Panc1 (cell line): Measurements from ENCODE around the gene LRRK1. TPM values are rescaled to one million over a fixed set of nuclear protein-coding genes. Genes with fewer than 3 reads are reported as not detected.

Experiments
- ATAC-seq: fragments of 200-7000 bp; cut with Tn5 transposase; 2 replicates; pipeline ENCODE4 v1.9.1; 2020; ENCODE audit warnings: mild to moderate bottlenecking, moderate library complexity
- BruUV-seq: library from RNA; stranded (reverse); fragments of 400-500 nt; replicated peaks from 2 replicates; lab custom pipeline; 2021; lab: Mats Ljungman, UMichigan
- CTCF ChIA-PET: fragments of 300-600 bp; sonication (Branson Sonifier 250); formaldehyde crosslinking; loops from one replicate; lab custom pipeline; 2022; ENCODE audit warnings: antibody characterized with exemption; lab: Charles Lee
- POLR2A ChIA-PET: fragments of 300-600 bp; sonication (Branson Sonifier 250); formaldehyde crosslinking; loops from one replicate; lab custom pipeline; 2022; ENCODE audit warnings: antibody characterized with exemption; lab: Charles Lee
- DNase-seq: peaks from one replicate; pipeline ENCODE4 v3.0.0-alpha.2; 2010; ENCODE audit warnings: low read depth, low spot score
- H3K27ac ChIP-seq: 2 replicates; pipeline ENCODE4 v1.5.1; 2011; ENCODE audit warnings: mild to moderate bottlenecking, low read length, inconsistent platforms
- H3K27me3 ChIP-seq: fragments of 200-500 bp; sonication (Bioruptor generic); 2 replicates; pipeline ENCODE4 v1.6.0; 2014; ENCODE audit warnings: low read length, inconsistent platforms; ENCODE audit not compliant: control insufficient read depth, insufficient read depth
- H3K36me3 ChIP-seq: fragments of 200-500 bp; sonication (Bioruptor generic); 2 replicates; pipeline ENCODE4 v1.5.1; 2014; ENCODE audit warnings: inconsistent platforms, mild to moderate bottlenecking, low read length, moderate library complexity; ENCODE audit not compliant: control insufficient read depth, insufficient read depth
- H3K4me1 ChIP-seq: 2 replicates; pipeline ENCODE4 v1.5.1; 2011; ENCODE audit warnings: inconsistent platforms, mild to moderate bottlenecking, low read length, moderate library complexity; ENCODE audit not compliant: control insufficient read depth, insufficient read depth
- H3K4me3 ChIP-seq, 2 experiments: 2 replicates each; pipeline ENCODE4 v1.5.1; 2011 to 2012; ENCODE audit warnings: low read depth in 2 of 2, low read length in 2 of 2, mild to moderate bottlenecking in 2 of 2, inconsistent platforms in 1 of 2, moderate library complexity in 1 of 2
- H3K9me3 ChIP-seq: fragments of 200-500 bp; sonication (Bioruptor generic); 2 replicates; pipeline ENCODE4 v1.5.1; 2014; ENCODE audit warnings: low read depth, mild to moderate bottlenecking, inconsistent platforms, low read length, moderate library complexity; ENCODE audit not compliant: control insufficient read depth, insufficient read depth
- POLR2AphosphoS5 ChIP-seq: IDR thresholded peaks from 2 replicates; pipeline ENCODE4 v1.6.1; 2012; ENCODE audit warnings: mild to moderate bottlenecking, low read depth, low read length, moderate library complexity
- SIN3A ChIP-seq: IDR thresholded peaks from 2 replicates; pipeline ENCODE4 v1.6.1; 2012; ENCODE audit warnings: low read depth, mild to moderate bottlenecking, low read length, moderate library complexity, borderline replicate concordance; ENCODE audit not compliant: insufficient read depth
- TCF7L2 ChIP-seq: IDR thresholded peaks from 2 replicates; pipeline ENCODE4 v1.6.1; 2011; ENCODE audit warnings: mild to moderate bottlenecking, low read depth, low read length, inconsistent platforms
- in situ Hi-C: cut with HindIII; loops from 2 replicates; pipeline ENCODE4 v1.10.0; 2016; ENCODE audit warnings: low sequenced_read_pairs, low pct_unique_long_range_greater_than_20kb
- intact Hi-C: fragments of 100-400 bp; cut with micrococcal nuclease; formaldehyde crosslinking; loops from one replicate; pipeline ENCODE4 v1.10.0; 2022; ENCODE audit not compliant: unreplicated experiment
- total RNA-seq: library from RNA; stranded (reverse); gene quantifications from one replicate; pipeline ENCODE4 v1.2.1, GENCODE V29; 2021; ENCODE audit not compliant: unreplicated experiment
- TF ChIP-seq, protein P1 (sequence below): fragments of 450-650 bp; IDR thresholded peaks from 2 replicates; pipeline ENCODE4 v1.5.1; 2017; ENCODE audit warnings: mild to moderate bottlenecking
- TF ChIP-seq, protein P2 (sequence below), 2 experiments: IDR thresholded peaks; 2 replicates each; pipeline ENCODE4 v1.6.1; 2011 to 2012; ENCODE audit warnings: low read depth in 2 of 2, control low read depth in 1 of 2, low read length in 1 of 2, mild to moderate bottlenecking in 1 of 2, moderate library complexity in 1 of 2; ENCODE audit not compliant: insufficient read depth in 1 of 2

Gene LRRK1
- total RNA-seq, 1 experiment from 2014 or later = 88.0 TPM

DNA sequence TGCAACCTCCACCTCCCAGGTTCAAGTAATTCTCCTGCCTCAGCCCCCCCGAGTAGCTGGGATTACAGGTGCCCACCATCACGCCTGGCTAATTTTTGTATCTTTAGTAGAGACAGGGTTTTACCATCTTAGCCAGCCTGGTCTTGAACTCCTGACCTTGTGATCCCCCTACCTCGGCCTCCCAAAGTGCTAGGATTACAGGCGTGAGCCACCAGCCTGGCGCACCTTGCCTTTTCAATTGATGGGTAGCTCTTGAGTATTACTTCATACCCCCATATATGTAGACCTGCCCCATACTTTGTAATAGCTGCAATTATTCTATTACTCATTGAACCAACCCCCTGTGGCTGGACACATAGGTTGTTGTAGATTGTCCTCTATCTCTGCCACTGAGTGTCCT lies 101.3 kb downstream of the LRRK1 start:
- BruUV-seq = no TSS peak
- Histone ChIP-seq H3K9me3 (no peaks in the 10 kb centered on the region), H3K4me3 (no peak overlapping the region), H3K27me3 (no peaks in the 10 kb centered on the region), H3K4me1 (no peaks in the 10 kb centered on the region), H3K36me3 (peaks cover 16% of the 10 kb centered on the region), H3K27ac (no peak overlapping the region)
- TF ChIP-seq, protein P1, sequence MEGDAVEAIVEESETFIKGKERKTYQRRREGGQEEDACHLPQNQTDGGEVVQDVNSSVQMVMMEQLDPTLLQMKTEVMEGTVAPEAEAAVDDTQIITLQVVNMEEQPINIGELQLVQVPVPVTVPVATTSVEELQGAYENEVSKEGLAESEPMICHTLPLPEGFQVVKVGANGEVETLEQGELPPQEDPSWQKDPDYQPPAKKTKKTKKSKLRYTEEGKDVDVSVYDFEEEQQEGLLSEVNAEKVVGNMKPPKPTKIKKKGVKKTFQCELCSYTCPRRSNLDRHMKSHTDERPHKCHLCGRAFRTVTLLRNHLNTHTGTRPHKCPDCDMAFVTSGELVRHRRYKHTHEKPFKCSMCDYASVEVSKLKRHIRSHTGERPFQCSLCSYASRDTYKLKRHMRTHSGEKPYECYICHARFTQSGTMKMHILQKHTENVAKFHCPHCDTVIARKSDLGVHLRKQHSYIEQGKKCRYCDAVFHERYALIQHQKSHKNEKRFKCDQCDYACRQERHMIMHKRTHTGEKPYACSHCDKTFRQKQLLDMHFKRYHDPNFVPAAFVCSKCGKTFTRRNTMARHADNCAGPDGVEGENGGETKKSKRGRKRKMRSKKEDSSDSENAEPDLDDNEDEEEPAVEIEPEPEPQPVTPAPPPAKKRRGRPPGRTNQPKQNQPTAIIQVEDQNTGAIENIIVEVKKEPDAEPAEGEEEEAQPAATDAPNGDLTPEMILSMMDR = no peak
- TF ChIP-seq POLR2AphosphoS5 (no peak), SIN3A (no peak), TCF7L2 (no peak)
- TF ChIP-seq, protein P2, sequence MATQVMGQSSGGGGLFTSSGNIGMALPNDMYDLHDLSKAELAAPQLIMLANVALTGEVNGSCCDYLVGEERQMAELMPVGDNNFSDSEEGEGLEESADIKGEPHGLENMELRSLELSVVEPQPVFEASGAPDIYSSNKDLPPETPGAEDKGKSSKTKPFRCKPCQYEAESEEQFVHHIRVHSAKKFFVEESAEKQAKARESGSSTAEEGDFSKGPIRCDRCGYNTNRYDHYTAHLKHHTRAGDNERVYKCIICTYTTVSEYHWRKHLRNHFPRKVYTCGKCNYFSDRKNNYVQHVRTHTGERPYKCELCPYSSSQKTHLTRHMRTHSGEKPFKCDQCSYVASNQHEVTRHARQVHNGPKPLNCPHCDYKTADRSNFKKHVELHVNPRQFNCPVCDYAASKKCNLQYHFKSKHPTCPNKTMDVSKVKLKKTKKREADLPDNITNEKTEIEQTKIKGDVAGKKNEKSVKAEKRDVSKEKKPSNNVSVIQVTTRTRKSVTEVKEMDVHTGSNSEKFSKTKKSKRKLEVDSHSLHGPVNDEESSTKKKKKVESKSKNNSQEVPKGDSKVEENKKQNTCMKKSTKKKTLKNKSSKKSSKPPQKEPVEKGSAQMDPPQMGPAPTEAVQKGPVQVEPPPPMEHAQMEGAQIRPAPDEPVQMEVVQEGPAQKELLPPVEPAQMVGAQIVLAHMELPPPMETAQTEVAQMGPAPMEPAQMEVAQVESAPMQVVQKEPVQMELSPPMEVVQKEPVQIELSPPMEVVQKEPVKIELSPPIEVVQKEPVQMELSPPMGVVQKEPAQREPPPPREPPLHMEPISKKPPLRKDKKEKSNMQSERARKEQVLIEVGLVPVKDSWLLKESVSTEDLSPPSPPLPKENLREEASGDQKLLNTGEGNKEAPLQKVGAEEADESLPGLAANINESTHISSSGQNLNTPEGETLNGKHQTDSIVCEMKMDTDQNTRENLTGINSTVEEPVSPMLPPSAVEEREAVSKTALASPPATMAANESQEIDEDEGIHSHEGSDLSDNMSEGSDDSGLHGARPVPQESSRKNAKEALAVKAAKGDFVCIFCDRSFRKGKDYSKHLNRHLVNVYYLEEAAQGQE (IDR thresholded peaks at IDR 0.05; ENCODE audit: insufficient read depth in 1 of 2, low read depth in 2 of 2, low read length in 1 of 2) = no peak
- intact Hi-C loops = no loop called here
- CTCF ChIA-PET = no interaction called here
- POLR2A ChIA-PET = no interaction called here
- in situ Hi-C loops = no loop called here
- no peak for ATAC-seq
- DNase-seq = no peak

- ATAC-seq = no peak
- TF ChIP-seq TCF7L2 (no peak), SIN3A (no peak), POLR2AphosphoS5 (no peak)
- TF ChIP-seq, protein P1 = no peak
- TF ChIP-seq, protein P2 (IDR thresholded peaks at IDR 0.05; ENCODE audit: insufficient read depth in 1 of 2, low read depth in 2 of 2, low read length in 1 of 2) = no peak
- no peaks in the 10 kb centered on the region for H3K9me3 ChIP-seq
- H3K27ac ChIP-seq = no peak overlapping the region
- intact Hi-C loops (no loop called here), in situ Hi-C loops (no loop called here)
- DNase-seq = no peak
- POLR2A ChIA-PET = no interaction called here
- no peaks in the 10 kb centered on the region for H3K4me1 ChIP-seq
- H3K36me3 ChIP-seq = peaks cover 14% of the 10 kb centered on the region
- CTCF ChIA-PET = interaction anchor here (1.3 kb wide), 1 partner anchor 237 kb away, joined by 5 read pairs; no protein-coding TSS in a partner anchor
- no peaks in the 10 kb centered on the region for H3K27me3 ChIP-seq
- H3K4me3 ChIP-seq = no peak overlapping the region
- no TSS peak for BruUV-seq
Observed at GRCh38 chr15:101020945-101021344, 101.8 kb downstream of the LRRK1 start.
